Neuronal stem cell (in vitro differentiated cells): ENCODE measurements around the gene MTG1.

ENCODE experiments used
- DNase-seq: peaks from one replicate; pipeline ENCODE4 v3.0.0-alpha.2; 2013; ENCODE audit warnings: low spot score
- H2AFZ ChIP-seq: one replicate; pipeline ENCODE4 v1.6.1; 2013; ENCODE audit warnings: mild to moderate bottlenecking, low read length, inconsistent platforms
- H2AK5ac ChIP-seq: 2 replicates; pipeline ENCODE4 v1.6.1; 2013; ENCODE audit warnings: low read depth, mild to moderate bottlenecking, inconsistent platforms, low read length, moderate library complexity, mixed read lengths
- H2BK120ac ChIP-seq: 2 replicates; pipeline ENCODE4 v1.6.1; 2013; ENCODE audit warnings: low read depth, mild to moderate bottlenecking, inconsistent platforms, low read length, moderate library complexity, mixed read lengths
- H2BK12ac ChIP-seq: one replicate; pipeline ENCODE4 v1.6.1; 2013; ENCODE audit warnings: low read length, inconsistent platforms
- H2BK15ac ChIP-seq: 2 replicates; pipeline ENCODE4 v1.6.1; 2013; ENCODE audit warnings: mild to moderate bottlenecking, low read length, inconsistent platforms, mixed read lengths
- H2BK5ac ChIP-seq: one replicate; pipeline ENCODE4 v1.6.1; 2013; ENCODE audit warnings: inconsistent platforms, mild to moderate bottlenecking, low read length, moderate library complexity
- H3K14ac ChIP-seq: one replicate; pipeline ENCODE4 v1.6.1; 2013; ENCODE audit warnings: low read length, inconsistent platforms
- H3K18ac ChIP-seq: 2 replicates; pipeline ENCODE4 v1.6.1; 2013; ENCODE audit warnings: low read length, inconsistent platforms
- H3K23ac ChIP-seq: 2 replicates; pipeline ENCODE4 v1.6.1; 2013; ENCODE audit warnings: low read depth, mild to moderate bottlenecking, mixed read lengths, low read length, inconsistent platforms; ENCODE audit not compliant: poor library complexity
- H3K27ac ChIP-seq: replicated peaks from 3 replicates; pipeline ENCODE4 v1.5.1; 2013; ENCODE audit warnings: low read length, inconsistent platforms
- H3K27me3 ChIP-seq, 3 experiments: 2 replicates each; pipeline ENCODE4 v1.6.1; 2013; ENCODE audit warnings: low read length in 3 of 3, mild to moderate bottlenecking in 2 of 3, inconsistent platforms in 1 of 3, low read depth in 1 of 3, mixed read lengths in 1 of 3, moderate library complexity in 1 of 3; ENCODE audit not compliant: control insufficient read depth in 3 of 3, insufficient read depth in 3 of 3
- H3K36me3 ChIP-seq, 2 donors: replicated peaks in 1 of 2; 2 replicates each; pipeline ENCODE4 v1.6.1; 2013; ENCODE audit warnings: low read length in 2 of 2; ENCODE audit not compliant: control insufficient read depth in 2 of 2, insufficient read depth in 2 of 2
- H3K4ac ChIP-seq: 2 replicates; pipeline ENCODE4 v1.6.1; 2013; ENCODE audit warnings: inconsistent platforms, mild to moderate bottlenecking, low read length, moderate library complexity
- H3K4me1 ChIP-seq, 2 donors: 1 replicate in 1 of 2; 2 replicates in 1 of 2; pipeline ENCODE4 v1.6.1; 2013; ENCODE audit warnings: low read length in 2 of 2, low read depth in 1 of 2; ENCODE audit not compliant: control insufficient read depth in 2 of 2, insufficient read depth in 1 of 2
- H3K4me2 ChIP-seq: one replicate; pipeline ENCODE4 v1.6.1; 2013; ENCODE audit warnings: mild to moderate bottlenecking, low read length, inconsistent platforms; ENCODE audit not compliant: insufficient read depth, poor library complexity, severe bottlenecking
- H3K4me3 ChIP-seq, 2 donors: 2 replicates each; pipeline ENCODE4 v1.5.1; 2013; ENCODE audit warnings: low read length in 2 of 2, mild to moderate bottlenecking in 2 of 2, inconsistent platforms in 1 of 2, moderate library complexity in 1 of 2
- H3K79me1 ChIP-seq: one replicate; pipeline ENCODE4 v1.6.1; 2013; ENCODE audit warnings: low read depth, mild to moderate bottlenecking, inconsistent platforms, low read length, moderate library complexity
- H3K9ac ChIP-seq: one replicate; pipeline ENCODE4 v1.6.1; 2013; ENCODE audit warnings: mild to moderate bottlenecking, low read depth, low read length, inconsistent platforms; ENCODE audit not compliant: poor library complexity
- H3K9me3 ChIP-seq, 2 donors: replicated peaks in 1 of 2; 2 replicates each; pipeline versions ENCODE3 to v1.6.1; 2013; ENCODE audit warnings: low read length in 2 of 2, mild to moderate bottlenecking in 2 of 2, inconsistent platforms in 1 of 2, low read depth in 1 of 2, mixed read lengths in 1 of 2, moderate library complexity in 1 of 2; ENCODE audit not compliant: control insufficient read depth in 2 of 2, insufficient read depth in 1 of 2
- H4K8ac ChIP-seq: one replicate; pipeline ENCODE4 v1.6.1; 2013; ENCODE audit warnings: low read depth, mild to moderate bottlenecking, inconsistent platforms, low read length, moderate library complexity
- H4K91ac ChIP-seq: one replicate; pipeline ENCODE4 v1.6.1; 2013; ENCODE audit warnings: low read length, low read depth, mild to moderate bottlenecking, inconsistent platforms; ENCODE audit not compliant: poor library complexity
- WGBS, 2 donors: extraction: QIAGEN DNeasy Blood & Tissue Kit; methylation state at CpG; one replicate each; pipeline ENCODE4 v1.1.7; 2013; ENCODE audit warnings: missing lambda C conversion rate in 2 of 2, mixed read lengths in 1 of 2; ENCODE audit not compliant: insufficient read length in 2 of 2, insufficient replicate concordance in 1 of 2; ENCODE audit errors: extremely low coverage in 2 of 2; 5-methylcytosine and 5-hydroxymethylcytosine counted together

MTG1 gene

GRCh38 chr10:133458021-133458709 is 64.2 kb downstream of the MTG1 start:
- H3K4ac ChIP-seq: no peak overlapping the region
- H4K8ac ChIP-seq: no peak overlapping the region
- no peak overlapping the region for H2BK15ac ChIP-seq
- no peak overlapping the region for H2BK120ac ChIP-seq
- no peak overlapping the region for H2BK12ac ChIP-seq
- no peak overlapping the region for H2BK5ac ChIP-seq
- no peak overlapping the region for H3K14ac ChIP-seq
- H2AFZ ChIP-seq: no peak overlapping the region
- H4K91ac ChIP-seq: no peak overlapping the region
- H3K27ac ChIP-seq: no peak overlapping the region
- no CpG with 5 or more reads among the region's 40 CpGs for WGBS, 2 donors
- H3K4me3 ChIP-seq: peak overlapping the region in 1 of 2 donors; percentile 56
- H2AK5ac ChIP-seq: no peak overlapping the region
- H3K18ac ChIP-seq: no peak overlapping the region
- H3K9ac ChIP-seq: no peak overlapping the region
- no peaks in the 10 kb centered on the region for H3K27me3 ChIP-seq
- H3K9me3 ChIP-seq: peaks cover 0 to 74% of the 10 kb centered on the region in 2 donors
- no peak for DNase-seq
- no peak overlapping the region for H3K4me2 ChIP-seq
- H3K36me3 ChIP-seq: no peaks in the 10 kb centered on the region
- no peak overlapping the region for H3K23ac ChIP-seq
- H3K79me1 ChIP-seq: peaks cover 8% of the 10 kb centered on the region
- H3K4me1 ChIP-seq: no peaks in the 10 kb centered on the region

- Histone ChIP-seq H3K79me1 (peaks cover 8% of the 10 kb centered on the region), H3K4me1 (no peaks in the 10 kb centered on the region), H3K18ac (no peak overlapping the region), H2AFZ (no peak overlapping the region), H3K9ac (no peak overlapping the region), H2BK15ac (no peak overlapping the region), H2BK5ac (no peak overlapping the region), H4K91ac (no peak overlapping the region), H3K14ac (no peak overlapping the region), H3K4ac (no peak overlapping the region), H3K23ac (peak overlapping the region; percentile 43), H3K27me3 (no peaks in the 10 kb centered on the region), H2BK120ac (no peak overlapping the region), H3K27ac (no peak overlapping the region), H3K36me3 (no peaks in the 10 kb centered on the region), H3K4me2 (no peak overlapping the region), H3K4me3 (no peak overlapping the region), H2AK5ac (no peak overlapping the region), H3K9me3 (peaks cover 0 to 67% of the 10 kb centered on the region in 2 donors), H4K8ac (no peak overlapping the region), H2BK12ac (no peak overlapping the region)
- no peak for DNase-seq
- no CpG with 5 or more reads among the region's 21 CpGs for WGBS, 2 donors
Measured at GRCh38 chr10:133458710-133459453, 64.9 kb downstream of the MTG1 start.

GRCh38 chr10:133459454-133460207 is 65.7 kb downstream of the MTG1 start:
- Histone ChIP-seq H4K8ac (no peak overlapping the region), H2AK5ac (no peak overlapping the region), H3K27me3 (no peaks in the 10 kb centered on the region), H2BK12ac (peak overlapping the region; percentile 41), H3K79me1 (peaks cover 8% of the 10 kb centered on the region), H3K27ac (no peak overlapping the region), H3K4me1 (no peaks in the 10 kb centered on the region), H2BK15ac (no peak overlapping the region), H3K4me2 (no peak overlapping the region), H3K4ac (no peak overlapping the region), H2BK120ac (no peak overlapping the region), H3K23ac (peak overlapping the region; percentile 43), H4K91ac (no peak overlapping the region), H2BK5ac (no peak overlapping the region), H2AFZ (no peak overlapping the region), H3K4me3 (peak overlapping the region in 1 of 2 donors; percentile 54), H3K9ac (no peak overlapping the region), H3K36me3 (no peaks in the 10 kb centered on the region), H3K9me3 (peaks cover 0 to 63% of the 10 kb centered on the region in 2 donors), H3K14ac (no peak overlapping the region), H3K18ac (peak overlapping the region; percentile 17)
- no CpG with 5 or more reads among the region's 81 CpGs for WGBS, 2 donors
- DNase-seq: no peak
